Astrocyte (in vitro differentiated cells and primary cell): ENCODE measurements around the gene GYS1.

Experiments
- CTCF ChIP-seq: IDR thresholded peaks from 2 replicates; pipeline ENCODE4 v1.5.1; 2011; ENCODE audit warnings: low read depth, mild to moderate bottlenecking, inconsistent platforms, low read length, moderate library complexity; ENCODE audit not compliant: insufficient read depth
- EZH2 ChIP-seq: IDR thresholded peaks from 2 replicates; pipeline ENCODE4 v1.6.1; 2012; ENCODE audit warnings: mild to moderate bottlenecking, low read length, inconsistent platforms; ENCODE audit not compliant: insufficient read depth

GRCh38 chr19:49016067-49016839 lies 23.1 kb upstream of the GYS1 start:
- no peak for TF ChIP-seq CTCF
- no peak for TF ChIP-seq EZH2
